ENCODE data around the gene FILIP1L.

DNA sequence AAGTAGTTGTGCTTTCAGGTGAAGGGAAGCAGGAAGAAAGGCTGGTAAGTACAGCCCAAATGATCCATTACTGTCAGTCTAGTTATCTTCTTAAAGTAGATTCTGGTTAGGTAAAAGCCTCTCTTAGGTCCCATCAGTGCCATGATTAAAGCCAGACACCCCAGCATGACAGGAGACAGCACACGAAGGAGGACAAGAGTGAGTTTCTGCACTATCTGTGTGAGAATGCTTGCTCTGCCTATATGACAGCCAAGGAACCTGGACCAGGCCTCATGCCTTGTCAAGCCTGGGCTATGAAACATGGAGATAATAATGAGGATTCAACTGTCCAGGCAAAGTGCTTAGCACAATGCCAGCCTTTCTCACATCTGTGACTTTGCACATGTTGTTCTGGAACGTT lies 13.5 kb upstream of the FILIP1L start:
- TF ChIP-seq, protein P1, sequence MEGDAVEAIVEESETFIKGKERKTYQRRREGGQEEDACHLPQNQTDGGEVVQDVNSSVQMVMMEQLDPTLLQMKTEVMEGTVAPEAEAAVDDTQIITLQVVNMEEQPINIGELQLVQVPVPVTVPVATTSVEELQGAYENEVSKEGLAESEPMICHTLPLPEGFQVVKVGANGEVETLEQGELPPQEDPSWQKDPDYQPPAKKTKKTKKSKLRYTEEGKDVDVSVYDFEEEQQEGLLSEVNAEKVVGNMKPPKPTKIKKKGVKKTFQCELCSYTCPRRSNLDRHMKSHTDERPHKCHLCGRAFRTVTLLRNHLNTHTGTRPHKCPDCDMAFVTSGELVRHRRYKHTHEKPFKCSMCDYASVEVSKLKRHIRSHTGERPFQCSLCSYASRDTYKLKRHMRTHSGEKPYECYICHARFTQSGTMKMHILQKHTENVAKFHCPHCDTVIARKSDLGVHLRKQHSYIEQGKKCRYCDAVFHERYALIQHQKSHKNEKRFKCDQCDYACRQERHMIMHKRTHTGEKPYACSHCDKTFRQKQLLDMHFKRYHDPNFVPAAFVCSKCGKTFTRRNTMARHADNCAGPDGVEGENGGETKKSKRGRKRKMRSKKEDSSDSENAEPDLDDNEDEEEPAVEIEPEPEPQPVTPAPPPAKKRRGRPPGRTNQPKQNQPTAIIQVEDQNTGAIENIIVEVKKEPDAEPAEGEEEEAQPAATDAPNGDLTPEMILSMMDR (IDR thresholded peaks at IDR 0.05; ENCODE audit: insufficient read depth, low read length, poor library complexity, severe bottlenecking), result no peak
- no peak for TF ChIP-seq EZH2phosphoT487 (conservative IDR thresholded peaks at IDR 0.05; ENCODE audit: low read length)
